Vagina (tissue), 2 donors: ENCODE data around the gene TPR.

Experiments used
- POLR2A ChIP-seq, 2 donors: fragments of 450-650 bp; IDR thresholded peaks; one replicate each; pipeline ENCODE4 v1.6.1; 2017; ENCODE audit warnings: antibody characterized with exemption in 2 of 2, mild to moderate bottlenecking in 2 of 2, moderate library complexity in 2 of 2
- POLR2AphosphoS5 ChIP-seq, 2 donors: sonication (generic); formaldehyde crosslinking; IDR thresholded peaks; one replicate each; pipeline ENCODE4 v1.9.0; 2017; ENCODE audit warnings: antibody characterized with exemption in 2 of 2, mild to moderate bottlenecking in 2 of 2, low read depth in 1 of 2; ENCODE audit not compliant: insufficient read depth in 1 of 2
- TF ChIP-seq, protein P1 (sequence below), 3 experiments: fragments of 450-650 bp in 2 of 3; fragments of 200-600 bp in 1 of 3; sonication (generic) in 1 of 3; IDR thresholded peaks; one replicate each; pipeline ENCODE4 v1.5.1; 2017 to 2019; ENCODE audit warnings: antibody characterized with exemption in 3 of 3, mild to moderate bottlenecking in 2 of 3, moderate library complexity in 2 of 3

DNA sequence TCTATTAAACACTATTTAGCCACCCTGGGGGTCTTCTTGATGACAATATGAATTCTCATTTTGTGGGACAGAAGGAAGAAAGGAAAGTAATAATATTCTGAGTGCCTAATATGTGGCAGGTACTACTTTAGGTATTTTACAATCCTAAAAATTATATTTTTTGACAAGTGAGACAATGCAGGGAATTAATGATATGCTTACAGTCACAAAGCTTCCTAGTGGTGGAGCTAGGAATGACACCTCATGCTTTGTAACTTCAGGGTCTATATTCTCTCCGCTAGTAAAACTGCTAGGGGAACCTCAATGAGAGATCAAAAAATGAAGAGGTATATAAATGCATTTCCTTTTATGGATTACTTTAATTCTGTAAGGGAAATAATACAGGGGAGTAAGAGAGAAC, 44.3 kb downstream of the TPR start:
- TF ChIP-seq, protein P1, sequence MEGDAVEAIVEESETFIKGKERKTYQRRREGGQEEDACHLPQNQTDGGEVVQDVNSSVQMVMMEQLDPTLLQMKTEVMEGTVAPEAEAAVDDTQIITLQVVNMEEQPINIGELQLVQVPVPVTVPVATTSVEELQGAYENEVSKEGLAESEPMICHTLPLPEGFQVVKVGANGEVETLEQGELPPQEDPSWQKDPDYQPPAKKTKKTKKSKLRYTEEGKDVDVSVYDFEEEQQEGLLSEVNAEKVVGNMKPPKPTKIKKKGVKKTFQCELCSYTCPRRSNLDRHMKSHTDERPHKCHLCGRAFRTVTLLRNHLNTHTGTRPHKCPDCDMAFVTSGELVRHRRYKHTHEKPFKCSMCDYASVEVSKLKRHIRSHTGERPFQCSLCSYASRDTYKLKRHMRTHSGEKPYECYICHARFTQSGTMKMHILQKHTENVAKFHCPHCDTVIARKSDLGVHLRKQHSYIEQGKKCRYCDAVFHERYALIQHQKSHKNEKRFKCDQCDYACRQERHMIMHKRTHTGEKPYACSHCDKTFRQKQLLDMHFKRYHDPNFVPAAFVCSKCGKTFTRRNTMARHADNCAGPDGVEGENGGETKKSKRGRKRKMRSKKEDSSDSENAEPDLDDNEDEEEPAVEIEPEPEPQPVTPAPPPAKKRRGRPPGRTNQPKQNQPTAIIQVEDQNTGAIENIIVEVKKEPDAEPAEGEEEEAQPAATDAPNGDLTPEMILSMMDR (IDR thresholded peaks at IDR 0.05): no peak
- no peak for TF ChIP-seq POLR2AphosphoS5 (IDR thresholded peaks at IDR 0.05; ENCODE audit: insufficient read depth in 1 of 2, low read depth in 1 of 2)
- TF ChIP-seq POLR2A (IDR thresholded peaks at IDR 0.05): no peak
